MV-4-11 (cell line): ENCODE results near the gene CUX1.
"Not testable (repeated sequence)": the region's sequence is repeated elsewhere in the genome, so short reads cannot be mapped to it uniquely, and the experiment has no call there.

Source experiments
- DNase-seq: peaks from one replicate; lab custom pipeline; 2025; lab: John Stamatoyannopoulos, UW

CUX1 gene

GRCh38 chr7:102286237-102287110 lies 469.0 kb downstream of the CUX1 start, which contains the start of gene SH2B2:
Gene SH2B2 (plus strand): TSS chr7:102286868. CDS start chr7:102300551, 13,683 bp downstream.
- peak; percentile 78 for DNase-seq

DNA sequence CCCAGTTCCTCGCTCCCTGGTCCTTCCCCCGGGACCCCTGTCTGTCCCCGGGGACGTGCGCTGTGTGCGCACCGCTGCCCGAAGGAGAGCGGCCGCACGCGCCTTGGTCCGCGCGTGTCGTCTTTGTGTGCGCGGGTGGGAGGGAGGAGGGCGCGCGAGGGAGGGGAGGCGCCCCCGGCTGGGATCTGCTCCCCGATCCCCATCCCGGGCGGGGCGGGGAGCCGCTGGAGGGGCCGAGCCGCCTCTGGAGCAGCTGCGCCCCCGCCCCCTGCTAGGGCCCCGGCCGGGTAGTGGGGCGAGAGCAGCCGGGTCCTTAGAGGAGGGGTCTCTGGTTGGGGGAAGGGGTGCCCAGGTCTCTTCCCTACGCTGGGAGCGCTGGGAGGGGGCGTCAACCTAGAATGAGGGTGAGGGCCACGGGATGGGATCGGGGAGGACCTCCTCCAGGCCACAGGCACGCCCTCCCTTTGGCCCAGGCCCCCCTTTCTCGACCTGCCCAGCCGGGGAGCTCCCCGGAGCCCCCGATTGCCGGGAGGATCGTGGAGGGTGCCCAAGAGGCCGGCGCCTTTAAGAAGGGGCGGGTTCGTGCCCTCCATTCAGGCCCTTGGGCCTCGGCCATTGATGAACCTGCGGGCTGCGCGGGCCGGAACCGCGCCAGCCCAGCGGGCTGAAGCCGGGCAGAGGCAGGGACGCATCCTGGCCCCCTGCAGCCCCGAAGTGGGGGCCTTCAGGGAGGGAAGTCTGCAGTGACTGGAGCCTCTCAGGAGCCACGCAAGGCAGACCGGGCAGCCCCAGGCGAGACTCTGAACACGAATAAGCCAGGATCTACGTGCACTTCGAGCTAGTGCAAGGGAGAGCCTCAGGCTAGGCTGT lies 469.9 kb downstream of the CUX1 start:
- peak; percentile 17 for DNase-seq

- no peak for DNase-seq
Observed at GRCh38 chr7:102287981-102288278, 470.5 kb downstream of the CUX1 start.

DNA sequence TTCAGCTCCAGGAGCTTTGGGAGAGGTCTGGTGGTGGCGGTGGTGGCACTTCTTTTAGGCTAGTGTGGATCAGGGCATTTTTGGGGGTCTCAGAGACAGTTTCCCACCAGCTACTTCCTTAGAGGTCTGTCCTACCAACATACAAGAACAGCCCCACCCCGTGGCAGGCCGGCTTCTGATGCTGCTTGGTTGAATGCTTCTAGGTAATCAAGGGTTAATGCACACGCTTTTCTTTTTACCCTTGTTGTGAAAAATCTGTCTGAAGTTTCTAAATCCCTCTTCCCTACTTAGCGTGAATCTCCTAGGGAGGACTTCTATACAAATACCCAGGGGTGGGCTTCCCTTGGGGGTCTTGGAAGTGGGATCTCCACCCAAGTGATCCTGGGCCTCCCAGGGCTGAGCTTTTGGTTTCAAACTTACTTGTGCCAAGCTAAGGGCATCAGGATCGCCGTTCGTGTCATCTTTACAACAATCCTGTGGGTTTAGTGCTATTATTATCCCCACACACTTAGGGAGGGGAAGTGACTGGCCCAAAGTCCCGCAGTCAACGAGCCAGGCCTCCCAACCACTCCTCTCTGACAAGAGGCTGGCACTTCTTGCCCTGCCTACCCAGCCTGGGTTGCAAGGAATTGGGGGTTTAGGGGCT lies 471.0 kb downstream of the CUX1 start:
- DNase-seq, result peak; percentile 78

- DNase-seq, result peak; percentile 25
Observed at GRCh38 chr7:102289057-102289456, 471.6 kb downstream of the CUX1 start.

DNA sequence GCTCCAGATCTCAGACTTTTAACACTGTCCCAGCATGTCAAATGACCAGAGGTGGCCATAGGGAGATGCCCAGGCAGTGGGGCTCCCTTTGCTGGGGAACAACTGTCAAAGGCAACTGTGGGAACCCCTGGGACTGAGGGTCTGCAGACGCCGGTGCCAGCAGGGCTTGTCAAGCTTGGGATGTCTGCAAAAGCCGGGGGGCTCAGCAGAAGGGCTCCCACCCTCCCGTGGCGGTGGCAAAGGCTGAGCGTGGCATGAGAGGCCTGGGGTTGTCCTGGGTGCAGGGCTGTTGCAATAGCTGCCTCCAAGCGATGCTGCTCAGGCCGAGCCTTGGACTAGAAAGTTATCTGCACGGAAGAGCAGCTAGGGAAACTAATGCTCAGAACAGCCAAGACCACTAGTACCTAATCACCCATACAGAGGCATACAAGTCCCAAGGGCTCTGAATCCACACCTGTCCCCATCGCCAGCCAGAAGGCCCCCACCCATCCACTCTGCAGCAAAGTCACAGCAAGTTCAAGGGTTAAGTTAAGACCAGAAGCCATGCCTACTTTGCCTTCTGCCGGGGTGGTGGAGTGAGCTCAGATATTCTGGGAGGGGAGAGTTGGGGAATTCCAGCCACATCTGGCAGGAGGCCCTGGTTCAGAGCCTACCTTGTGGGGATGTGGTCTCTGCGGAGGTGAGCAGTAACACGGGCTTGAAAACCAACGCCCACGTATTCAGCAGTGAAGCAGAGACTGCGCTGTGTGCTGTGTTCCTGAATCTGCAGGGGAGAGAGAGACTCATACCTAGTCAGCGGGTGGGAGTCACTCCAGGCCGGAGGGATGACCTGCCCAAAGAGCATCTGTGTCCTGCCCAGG lies 473.9 kb downstream of the CUX1 start:
- no peak for DNase-seq

- DNase-seq, result no peak
Observed at GRCh38 chr7:102291916-102292267, 474.5 kb downstream of the CUX1 start.

DNA sequence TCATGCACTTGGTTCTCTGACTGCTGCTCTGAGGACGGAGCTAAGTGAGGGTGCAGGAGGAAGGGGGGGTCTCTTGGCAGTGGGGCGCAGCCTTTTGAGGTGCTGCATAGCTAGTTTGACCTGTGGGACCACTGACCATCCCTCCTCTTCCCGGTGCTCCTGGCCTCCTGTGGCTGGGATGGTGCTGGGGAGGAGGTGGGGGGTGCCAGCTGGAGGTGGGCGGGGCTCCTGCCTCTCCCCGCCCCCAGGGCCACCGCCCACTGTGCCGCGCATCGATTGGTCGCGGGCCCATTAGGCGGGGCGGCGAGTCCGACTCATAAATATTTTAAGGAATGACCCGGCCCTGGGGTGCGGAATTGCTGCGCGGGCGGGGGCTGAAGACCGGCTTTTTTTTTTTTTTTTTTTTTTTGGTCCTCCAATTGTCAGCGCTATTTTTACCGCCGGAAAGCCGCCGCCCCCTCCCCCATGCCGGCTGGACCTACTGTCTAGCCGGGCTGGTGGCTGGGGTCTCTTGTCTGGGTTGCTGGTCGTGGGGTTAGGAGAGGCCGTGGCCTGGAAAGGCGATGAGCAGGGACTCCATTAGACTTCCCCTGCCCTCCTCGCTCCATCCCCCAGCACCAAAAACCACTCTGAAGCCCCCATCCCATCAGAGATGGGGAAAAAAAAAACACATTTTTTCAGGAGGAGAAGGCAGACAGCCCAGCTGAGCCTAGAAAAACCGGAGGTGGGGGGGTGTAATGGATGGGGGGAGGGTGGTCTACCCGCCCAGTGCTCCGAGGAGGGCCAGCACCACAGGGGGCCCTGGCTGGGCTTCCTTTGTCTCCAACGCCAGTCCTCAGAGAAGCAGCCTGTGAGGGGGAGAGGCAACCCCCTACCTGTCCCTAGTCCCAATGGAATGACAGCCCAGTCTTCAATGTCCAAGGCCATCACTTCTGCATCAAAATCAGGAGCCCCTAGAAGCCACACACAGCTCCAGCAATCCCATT lies 475.7 kb downstream of the CUX1 start:
- no peak for DNase-seq

GRCh38 chr7:102294589-102294988 lies 477.2 kb downstream of the CUX1 start:
- DNase-seq, result no peak

GRCh38 chr7:102295346-102296178 lies 478.1 kb downstream of the CUX1 start:
- peak; percentile 34 for DNase-seq

DNA sequence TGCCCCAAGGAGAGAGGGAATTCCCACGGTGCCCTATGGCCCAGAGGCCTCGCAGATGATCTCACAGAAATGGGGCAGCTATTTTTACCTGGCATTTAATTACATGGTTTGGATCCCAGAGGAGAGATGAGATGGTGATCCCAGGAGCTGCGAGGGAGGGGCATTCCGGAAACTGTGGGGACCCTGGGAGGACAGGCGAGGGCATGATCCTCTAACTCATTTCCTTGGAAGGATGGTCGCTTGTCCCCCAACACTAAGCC lies 478.7 kb downstream of the CUX1 start:
- DNase-seq, result no peak

DNA sequence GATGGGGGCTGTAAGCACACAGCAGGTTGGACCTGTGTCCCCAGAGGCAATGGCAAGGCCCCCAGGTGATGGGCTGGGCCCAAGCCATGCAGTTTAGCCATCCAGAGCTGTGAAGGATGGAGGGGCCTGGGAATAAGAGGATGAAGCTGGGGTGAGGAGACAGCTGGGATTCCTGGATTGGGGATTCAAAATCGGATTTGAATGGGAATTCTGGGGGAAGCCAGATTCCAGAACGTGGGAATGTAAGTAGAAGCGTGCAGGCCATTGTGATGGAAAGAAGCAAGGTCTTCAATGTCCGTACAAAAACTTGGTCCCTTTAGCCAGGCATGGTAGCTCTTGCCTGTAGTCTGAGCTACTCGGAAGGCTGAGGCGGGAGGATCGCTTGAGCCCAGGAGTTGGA lies 479.1 kb downstream of the CUX1 start:
- DNase-seq, result no peak

- no peak for DNase-seq
Observed at GRCh38 chr7:102297487-102298218, 480.2 kb downstream of the CUX1 start.

DNA sequence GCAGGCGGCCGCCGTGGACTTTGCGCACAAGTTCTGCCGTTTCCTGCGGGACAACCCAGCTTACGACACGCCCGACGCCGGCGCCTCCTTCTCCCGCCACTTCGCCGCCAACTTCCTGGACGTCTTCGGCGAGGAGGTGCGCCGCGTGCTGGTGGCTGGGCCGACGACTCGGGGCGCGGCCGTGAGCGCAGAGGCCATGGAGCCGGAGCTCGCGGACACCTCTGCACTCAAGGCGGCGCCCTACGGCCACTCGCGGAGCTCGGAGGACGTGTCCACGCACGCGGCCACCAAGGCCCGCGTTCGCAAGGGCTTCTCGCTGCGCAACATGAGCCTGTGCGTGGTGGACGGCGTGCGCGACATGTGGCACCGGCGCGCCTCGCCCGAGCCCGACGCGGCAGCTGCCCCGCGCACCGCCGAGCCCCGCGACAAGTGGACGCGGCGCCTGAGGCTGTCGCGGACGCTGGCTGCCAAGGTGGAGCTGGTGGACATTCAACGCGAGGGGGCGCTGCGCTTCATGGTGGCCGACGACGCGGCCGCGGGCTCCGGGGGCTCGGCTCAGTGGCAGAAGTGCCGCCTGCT lies 483.3 kb downstream of the CUX1 start:
- no peak for DNase-seq

- DNase-seq, result not testable (repeated sequence)
Observed at GRCh38 chr7:102301367-102301766, 483.9 kb downstream of the CUX1 start.

DNA sequence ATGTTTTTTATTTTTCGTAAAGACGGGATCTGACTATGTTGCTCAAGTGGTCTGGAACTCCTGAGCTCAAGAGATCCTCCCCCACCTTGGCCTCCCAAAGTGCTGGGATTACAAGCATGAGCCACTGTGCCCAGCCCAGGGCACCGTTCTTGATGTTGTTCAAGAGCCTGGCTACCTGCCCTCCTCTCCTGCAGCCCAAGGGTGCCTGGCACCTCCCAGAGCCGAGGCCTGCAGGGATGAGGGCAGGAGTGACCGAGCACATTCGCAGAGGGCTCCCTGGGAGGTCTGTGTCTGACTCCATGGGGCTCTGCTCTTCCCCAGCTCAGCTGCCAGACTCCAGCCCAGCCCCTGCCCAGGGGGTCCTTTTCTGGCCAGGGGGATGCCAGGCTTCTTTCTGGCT lies 484.6 kb downstream of the CUX1 start:
- no peak for DNase-seq

GRCh38 chr7:102303669-102304422 lies 486.4 kb downstream of the CUX1 start:
- DNase-seq, result peak; percentile 22

GRCh38 chr7:102304668-102305067 lies 487.2 kb downstream of the CUX1 start:
- DNase-seq, result no peak
